ENCODE results near the gene TERB1.

Gene TERB1

GRCh38 chr16:66846831-66847230 is 45.4 kb upstream of the TERB1 start:
- no peak for DNase-seq (ENCODE audit: insufficient read length, low spot score)
- no peak for TF ChIP-seq CTCF (IDR thresholded peaks at IDR 0.05; ENCODE audit: insufficient read depth, missing control alignments)
- no peak for FAIRE-seq

- no peak for FAIRE-seq
- TF ChIP-seq CTCF (IDR thresholded peaks at IDR 0.05; ENCODE audit: insufficient read depth, missing control alignments) = no peak
- no peak for DNase-seq (ENCODE audit: insufficient read length, low spot score)
Observed at GRCh38 chr16:66846266-66846665, 44.9 kb upstream of the TERB1 start.

- FAIRE-seq = no peak
- TF ChIP-seq CTCF (IDR thresholded peaks at IDR 0.05; ENCODE audit: insufficient read depth, missing control alignments) = no peak
- DNase-seq (ENCODE audit: insufficient read length, low spot score) = no peak
Observed at GRCh38 chr16:66845791-66846221, 44.4 kb upstream of the TERB1 start.

DNA sequence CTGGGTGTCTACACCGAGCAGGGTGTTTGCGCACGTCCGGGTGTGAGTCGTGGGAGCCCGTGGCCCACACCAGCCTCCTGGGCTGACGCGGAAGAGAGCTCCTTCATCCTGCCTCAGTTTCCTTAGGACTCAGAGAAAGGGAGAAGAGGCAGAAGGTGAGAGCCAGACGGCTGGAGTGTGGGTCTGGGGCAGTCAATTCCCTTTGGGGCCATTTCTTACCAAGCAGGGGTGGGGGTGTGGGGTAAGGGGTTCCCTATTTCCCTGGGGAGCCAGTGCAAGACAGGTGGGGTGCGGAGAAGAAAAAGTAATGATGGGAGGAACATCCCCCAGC is 43.7 kb upstream of the TERB1 start:
- FAIRE-seq = no peak
- TF ChIP-seq CTCF (IDR thresholded peaks at IDR 0.05; ENCODE audit: insufficient read depth, missing control alignments) = no peak
- DNase-seq (ENCODE audit: insufficient read length, low spot score) = no peak

DNA sequence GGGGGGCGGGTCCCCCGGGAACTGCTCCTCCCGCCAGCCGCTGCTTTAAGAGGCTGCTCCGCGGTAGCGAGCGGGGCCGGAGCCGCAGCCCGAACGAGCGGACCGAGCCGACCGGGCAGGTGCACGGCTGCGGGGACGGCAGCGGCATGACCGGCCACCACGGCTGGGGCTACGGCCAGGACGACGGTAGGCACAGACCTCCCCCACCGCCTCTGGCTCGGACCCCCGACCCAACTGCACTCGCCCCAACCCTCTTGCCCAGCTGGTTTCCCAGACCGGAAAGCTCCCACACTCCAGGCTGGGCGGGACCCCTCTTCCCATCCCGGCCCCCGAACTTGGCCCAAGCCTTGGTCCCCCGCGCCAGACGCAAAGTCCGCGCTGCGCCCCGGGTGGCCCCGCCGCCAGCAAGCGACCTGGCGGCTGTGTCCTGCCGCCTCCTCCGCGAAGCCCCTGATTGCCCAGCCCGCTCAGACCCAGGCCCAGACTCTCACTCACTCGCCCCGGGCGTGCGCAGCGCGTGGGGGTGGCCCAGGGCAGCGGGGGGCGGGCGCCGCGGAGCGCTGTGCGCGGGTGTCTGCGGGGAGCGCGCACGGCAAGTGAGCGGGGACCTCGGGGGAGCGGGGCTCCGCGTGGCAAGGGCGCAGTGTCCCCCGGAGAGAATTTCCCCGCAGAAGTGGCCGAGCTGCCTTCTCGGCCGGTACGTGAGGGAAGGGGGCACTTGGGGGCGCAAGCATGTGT is 43.1 kb upstream of the TERB1 start, which contains the start of gene CA7:
CA7 (plus strand) TSS at position 73 of the 738 bp plus-strand sequence; CDS start at position 147, 74 bp downstream.
- FAIRE-seq (no peak), DNase-seq (ENCODE audit: insufficient read length, low spot score) (no peak)
- no peak for TF ChIP-seq CTCF (IDR thresholded peaks at IDR 0.05; ENCODE audit: insufficient read depth, missing control alignments)

GRCh38 chr16:66844009-66844341 is 42.6 kb upstream of the TERB1 start:
- FAIRE-seq (no peak), DNase-seq (ENCODE audit: insufficient read length, low spot score) (no peak)
- TF ChIP-seq CTCF (IDR thresholded peaks at IDR 0.05; ENCODE audit: insufficient read depth, missing control alignments) = no peak

GRCh38 chr16:66843191-66843590 is 41.8 kb upstream of the TERB1 start:
- FAIRE-seq = no peak
- DNase-seq (ENCODE audit: insufficient read length, low spot score) = no peak
- TF ChIP-seq CTCF (IDR thresholded peaks at IDR 0.05; ENCODE audit: insufficient read depth, missing control alignments) = no peak

Measured in D721Med (cell line).